IMR-90 (cell line): ENCODE data around the gene KMT2E. TPM values are rescaled to one million over a fixed set of nuclear protein-coding genes. Genes with fewer than 3 reads are reported as not detected.
A peak's percentile ranks its signal among the peaks of the same experiment; 100 is the strongest.

Experiments used
- ATAC-seq: fragments of 200-7000 bp; cut with Tn5 transposase; 2 replicates; pipeline ENCODE4 v1.9.1; 2020; ENCODE audit warnings: low read depth, mild to moderate bottlenecking, moderate library complexity
- BruUV-seq: library from RNA; stranded (reverse); fragments of 400-500 nt; replicated peaks from 2 replicates; lab custom pipeline; 2021; lab: Mats Ljungman, UMichigan
- CTCF ChIA-PET: fragments of 300-600 bp; formaldehyde crosslinking; extraction: SDS; loops from one replicate; lab custom pipeline; 2021; ENCODE audit warnings: antibody characterized with exemption; lab: Yijun Ruan, JAX
- POLR2A ChIA-PET: fragments of 300-600 bp; sonication (Branson Sonifier 250); formaldehyde crosslinking; loops from one replicate; lab custom pipeline; 2022; ENCODE audit warnings: antibody characterized with exemption; ENCODE audit not compliant: unreplicated experiment; lab: Charles Lee
- DNase-seq: peaks from one replicate; pipeline ENCODE4 v3.0.0; 2013
- H2AFZ ChIP-seq: replicated peaks from 2 replicates; pipeline ENCODE3; 2013; ENCODE audit warnings: low read length, mild to moderate bottlenecking; ENCODE audit not compliant: poor library complexity
- H2AK5ac ChIP-seq: 2 replicates; pipeline ENCODE4 v1.6.1; 2013; ENCODE audit warnings: low read depth, low read length, inconsistent platforms
- H2AK9ac ChIP-seq: replicated peaks from 2 replicates; pipeline ENCODE3; 2013; ENCODE audit warnings: mild to moderate bottlenecking, low read depth, low read length, moderate library complexity; ENCODE audit not compliant: poor library complexity
- H2BK120ac ChIP-seq: 2 replicates; pipeline ENCODE4 v1.6.1; 2013; ENCODE audit warnings: low read depth, low read length, inconsistent platforms
- H2BK15ac ChIP-seq: 3 replicates; pipeline ENCODE4 v1.6.1; 2013; ENCODE audit warnings: low read depth, low read length, inconsistent platforms
- H2BK20ac ChIP-seq: 2 replicates; pipeline ENCODE4 v1.6.1; 2013; ENCODE audit warnings: low read depth, mild to moderate bottlenecking, inconsistent platforms, low read length, moderate library complexity
- H2BK5ac ChIP-seq: 2 replicates; pipeline ENCODE4 v1.6.1; 2013; ENCODE audit warnings: mild to moderate bottlenecking, low read depth, low read length, inconsistent platforms; ENCODE audit not compliant: poor library complexity, severe bottlenecking
- H3K14ac ChIP-seq: replicated peaks from 2 replicates; pipeline ENCODE4 v1.6.1; 2013; ENCODE audit warnings: low read depth, low read length, inconsistent platforms
- H3K18ac ChIP-seq: 2 replicates; pipeline ENCODE4 v1.6.1; 2013; ENCODE audit warnings: low read depth, low read length, control low read depth
- H3K23ac ChIP-seq: 2 replicates; pipeline ENCODE4 v1.6.1; 2013; ENCODE audit warnings: low read depth, low read length, inconsistent platforms
- H3K27ac ChIP-seq: 2 replicates; pipeline ENCODE4 v1.5.1; 2013; ENCODE audit warnings: mild to moderate bottlenecking, control low read depth, low read length; ENCODE audit not compliant: insufficient read depth
- H3K27me3 ChIP-seq: 2 replicates; pipeline ENCODE4 v1.6.1; 2013; ENCODE audit warnings: low read length; ENCODE audit not compliant: control insufficient read depth, insufficient read depth
- H3K36me3 ChIP-seq: 2 replicates; pipeline ENCODE4 v1.6.1; 2013; ENCODE audit warnings: low read length, mixed read lengths; ENCODE audit not compliant: control insufficient read depth, insufficient read depth
- H3K4ac ChIP-seq: 2 replicates; pipeline ENCODE4 v1.6.1; 2013; ENCODE audit warnings: low read depth, low read length, inconsistent platforms
- H3K4me1 ChIP-seq: 2 replicates; pipeline ENCODE4 v1.6.1; 2013; ENCODE audit warnings: low read length, mixed read lengths; ENCODE audit not compliant: control insufficient read depth, insufficient read depth
- H3K4me2 ChIP-seq: 2 replicates; pipeline ENCODE4 v1.6.1; 2013; ENCODE audit warnings: low read depth, mild to moderate bottlenecking, control low read depth, low read length, moderate library complexity
- H3K4me3 ChIP-seq: 2 replicates; pipeline ENCODE4 v1.5.1; 2013; ENCODE audit warnings: low read depth, mild to moderate bottlenecking, control low read depth, low read length, moderate library complexity; ENCODE audit not compliant: insufficient read depth
- H3K56ac ChIP-seq: 2 replicates; pipeline ENCODE4 v1.6.1; 2013; ENCODE audit warnings: low read length, inconsistent platforms; ENCODE audit not compliant: insufficient read depth; ENCODE audit errors: extremely low read depth
- H3K79me1 ChIP-seq, 2 experiments: 2 replicates each; pipeline ENCODE4 v1.6.1; 2013; ENCODE audit warnings: low read length in 2 of 2, inconsistent platforms in 1 of 2, low read depth in 1 of 2
- H3K9ac ChIP-seq: 2 replicates; pipeline ENCODE4 v1.6.1; 2013; ENCODE audit warnings: low read depth, low read length, control low read depth
- H3K9me1 ChIP-seq: 2 replicates; pipeline ENCODE4 v1.6.1; 2013; ENCODE audit warnings: low read length, inconsistent platforms; ENCODE audit not compliant: insufficient read depth
- H3K9me3 ChIP-seq: 2 replicates; pipeline ENCODE4 v1.6.1; 2013; ENCODE audit warnings: low read length; ENCODE audit not compliant: control insufficient read depth, insufficient read depth
- H4K20me1 ChIP-seq: 2 replicates; pipeline ENCODE4 v1.6.1; 2013; ENCODE audit warnings: low read length, inconsistent platforms; ENCODE audit not compliant: insufficient read depth
- H4K5ac ChIP-seq: 2 replicates; pipeline ENCODE4 v1.6.1; 2013; ENCODE audit warnings: mild to moderate bottlenecking, low read depth, low read length, control low read depth
- H4K8ac ChIP-seq, 2 experiments: 2 replicates each; pipeline ENCODE4 v1.6.1; 2013; ENCODE audit warnings: low read depth in 2 of 2, low read length in 2 of 2, control low read depth in 1 of 2, inconsistent platforms in 1 of 2
- H4K91ac ChIP-seq: 2 replicates; pipeline ENCODE4 v1.6.1; 2013; ENCODE audit warnings: low read depth, low read length, inconsistent platforms; ENCODE audit not compliant: insufficient read depth
- BHLHE40 ChIP-seq: fragments of 150-350 bp; IDR thresholded peaks from 2 replicates; pipeline ENCODE4 v1.6.1; 2016; ENCODE audit warnings: mild to moderate bottlenecking, low read depth, low read length
- CEBPB ChIP-seq: IDR thresholded peaks from 2 replicates; pipeline ENCODE4 v1.6.1; 2012; ENCODE audit warnings: low read depth, low read length, improper control_type of control experiment
- ELK1 ChIP-seq: fragments of 150-350 bp; IDR thresholded peaks from 2 replicates; pipeline ENCODE4 v1.6.1; 2016; ENCODE audit warnings: low read depth, mild to moderate bottlenecking, low read length, moderate library complexity, borderline replicate concordance
- FOS ChIP-seq: fragments of 150-350 bp; IDR thresholded peaks from 2 replicates; pipeline ENCODE4 v1.6.1; 2016; ENCODE audit warnings: low read depth, low read length
- MXI1 ChIP-seq: IDR thresholded peaks from 2 replicates; pipeline ENCODE4 v1.6.1; 2012; ENCODE audit warnings: low read depth, mild to moderate bottlenecking, low read length, moderate library complexity, borderline replicate concordance
- NFE2L2 ChIP-seq: fragments of 150-350 bp; IDR thresholded peaks from 2 replicates; pipeline ENCODE4 v1.6.1; 2016; ENCODE audit warnings: low read depth, mild to moderate bottlenecking, low read length
- RAD21 ChIP-seq: IDR thresholded peaks from 2 replicates; pipeline ENCODE4 v1.6.1; 2012; ENCODE audit warnings: low read length, improper control_type of control experiment
- RCOR1 ChIP-seq: IDR thresholded peaks from 2 replicates; pipeline ENCODE4 v1.6.1; 2012; ENCODE audit warnings: mild to moderate bottlenecking, low read length, improper control_type of control experiment; ENCODE audit not compliant: insufficient replicate concordance
- RFX5 ChIP-seq: IDR thresholded peaks from 2 replicates; pipeline ENCODE4 v1.8.0; 2012; ENCODE audit warnings: low read depth, mild to moderate bottlenecking, low read length, moderate library complexity
- WGBS, 2 experiments: methylation state at CpG; one replicate each; pipeline versions ENCODE4 v1.1.5 to v1.1.7; 2013; ENCODE audit warnings: missing lambda C conversion rate in 2 of 2; ENCODE audit not compliant: insufficient read length in 1 of 2; ENCODE audit errors: extremely low coverage in 2 of 2; 5-methylcytosine and 5-hydroxymethylcytosine counted together
- dilution Hi-C: fragments of 300-500 bp; cut with HindIII; formaldehyde crosslinking; loops from one replicate; pipeline ENCODE4 v1.14.3; 2018; ENCODE audit warnings: low sequenced_read_pairs; ENCODE audit not compliant: unreplicated experiment
- in situ Hi-C: fragments of 300-500 bp; cut with MboI; formaldehyde crosslinking; loops from 3 replicates; pipeline ENCODE4 v1.14.3; 2019; ENCODE audit warnings: low sequenced_read_pairs, inconsistent platforms, mixed read lengths
- intact Hi-C: fragments of 100-400 bp; cut with micrococcal nuclease; formaldehyde crosslinking; loops from 2 replicates; pipeline ENCODE4 v1.10.0; 2022
- polyA plus RNA-seq, 3 experiments: library from polyadenylated mRNA; depleted of rRNA; stranded (reverse); fragments of >200 nt; gene quantifications; 2 replicates each; pipeline ENCODE4 v1.2.3, GENCODE V29; 2012; ENCODE audit warnings: low replicate concordance in 1 of 3
- total RNA-seq: library from RNA; depleted of rRNA; stranded (reverse); fragments of >200 nt; gene quantifications from 2 replicates; pipeline ENCODE4 v1.2.3, GENCODE V29; 2012
- TF ChIP-seq, protein P1 (sequence below): fragments of 150-350 bp; IDR thresholded peaks from 2 replicates; pipeline ENCODE4 v1.6.1; 2017; ENCODE audit warnings: mild to moderate bottlenecking, antibody characterized with exemption, low read length, low read depth

Gene KMT2E
- total and polyA plus RNA-seq, 2 of the 4 experiments (the other 2 are of a cell fraction): 16.8 to 79.2 TPM

DNA sequence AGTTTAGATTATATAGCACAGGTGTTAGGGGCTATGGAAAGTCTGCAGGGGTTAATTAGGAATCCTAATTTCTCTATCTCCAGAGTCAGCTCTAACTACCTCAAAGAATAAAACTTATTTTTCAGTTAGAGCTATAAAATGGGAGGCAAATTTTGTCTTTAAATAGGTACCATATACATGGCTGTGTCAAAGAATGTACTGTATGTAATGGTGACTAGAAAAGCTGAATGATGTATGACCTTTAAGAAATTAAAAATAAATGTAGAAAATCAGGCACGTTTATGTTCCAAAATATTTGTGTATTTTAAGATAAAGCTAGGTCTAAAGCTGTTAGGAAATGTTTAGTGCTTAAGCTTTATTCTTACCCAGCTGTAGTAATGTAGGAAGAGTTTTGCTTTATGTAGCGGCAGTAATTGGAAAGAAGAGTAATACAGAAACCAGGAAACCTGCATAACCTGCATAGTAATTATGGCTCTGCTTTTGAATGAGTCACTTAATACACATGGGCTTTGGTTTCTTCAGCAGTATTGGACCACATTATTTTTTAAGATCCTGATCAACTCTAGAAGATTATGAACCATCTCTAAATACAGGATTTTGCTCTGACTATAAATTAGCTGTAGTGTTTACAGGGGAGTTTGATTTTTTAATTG, 85.0 kb downstream of the KMT2E start:
- H3K9me1 ChIP-seq: no peaks in the 10 kb centered on the region
- 60% methylated on average over 1 of the region's 2 CpGs; no CpG with 5 or more reads in 1 of the 2 experiments for WGBS, 2 experiments
- no peak overlapping the region for H4K5ac ChIP-seq
- POLR2A ChIA-PET: no interaction called here
- no peak overlapping the region for H2AK5ac ChIP-seq
- peaks cover 21 to 44% of the 10 kb centered on the region in 2 experiments for H3K79me1 ChIP-seq
- ATAC-seq: no peak
- H2BK120ac ChIP-seq: no peak overlapping the region
- H3K4me2 ChIP-seq: no peak overlapping the region
- BruUV-seq: no TSS peak
- no peaks in the 10 kb centered on the region for H3K27me3 ChIP-seq
- H4K91ac ChIP-seq: no peak overlapping the region
- TF ChIP-seq RAD21: no peak
- TF ChIP-seq RFX5: no peak
- TF ChIP-seq FOS: no peak
- no peak for TF ChIP-seq ELK1
- TF ChIP-seq CEBPB: no peak
- no peak for TF ChIP-seq MXI1
- no peak for TF ChIP-seq RCOR1
- TF ChIP-seq, protein P1, sequence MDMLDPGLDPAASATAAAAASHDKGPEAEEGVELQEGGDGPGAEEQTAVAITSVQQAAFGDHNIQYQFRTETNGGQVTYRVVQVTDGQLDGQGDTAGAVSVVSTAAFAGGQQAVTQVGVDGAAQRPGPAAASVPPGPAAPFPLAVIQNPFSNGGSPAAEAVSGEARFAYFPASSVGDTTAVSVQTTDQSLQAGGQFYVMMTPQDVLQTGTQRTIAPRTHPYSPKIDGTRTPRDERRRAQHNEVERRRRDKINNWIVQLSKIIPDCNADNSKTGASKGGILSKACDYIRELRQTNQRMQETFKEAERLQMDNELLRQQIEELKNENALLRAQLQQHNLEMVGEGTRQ: no peak
- no peak for TF ChIP-seq BHLHE40
- no peak for TF ChIP-seq NFE2L2
- H4K8ac ChIP-seq: no peak overlapping the region
- H3K23ac ChIP-seq: no peak overlapping the region
- no peak overlapping the region for H2AK9ac ChIP-seq
- H2BK20ac ChIP-seq: no peak overlapping the region
- in situ Hi-C loops (no loop called here), intact Hi-C loops (no loop called here), dilution Hi-C loops (no loop called here)
- H3K4ac ChIP-seq: no peak overlapping the region
- H3K4me3 ChIP-seq: no peak overlapping the region
- H3K18ac ChIP-seq: no peak overlapping the region
- H3K9ac ChIP-seq: no peak overlapping the region
- no peak overlapping the region for H2BK15ac ChIP-seq
- no peaks in the 10 kb centered on the region for H4K20me1 ChIP-seq
- H2AFZ ChIP-seq: no peak overlapping the region
- peak overlapping the region; percentile 92 for H2BK5ac ChIP-seq
- H3K27ac ChIP-seq: no peak overlapping the region
- DNase-seq: peak; percentile 23
- no peak overlapping the region for H3K56ac ChIP-seq
- H3K4me1 ChIP-seq: peaks cover 7% of the 10 kb centered on the region
- CTCF ChIA-PET: no interaction called here
- H3K9me3 ChIP-seq: no peaks in the 10 kb centered on the region
- H3K14ac ChIP-seq: no peak overlapping the region
- H3K36me3 ChIP-seq: peaks cover 22% of the 10 kb centered on the region
